Measurements from ENCODE around the gene AKR1C8. TPM values are rescaled to one million over a fixed set of nuclear protein-coding genes. Genes with fewer than 3 reads are reported as not detected.

The AKR1C8 gene
- total and polyA plus RNA-seq, 2 of the 13 experiments (the other 11 are each of a cell fraction or from before 2014, with no cell fraction given): 0.12 TPM; not detected in 1

DNA sequence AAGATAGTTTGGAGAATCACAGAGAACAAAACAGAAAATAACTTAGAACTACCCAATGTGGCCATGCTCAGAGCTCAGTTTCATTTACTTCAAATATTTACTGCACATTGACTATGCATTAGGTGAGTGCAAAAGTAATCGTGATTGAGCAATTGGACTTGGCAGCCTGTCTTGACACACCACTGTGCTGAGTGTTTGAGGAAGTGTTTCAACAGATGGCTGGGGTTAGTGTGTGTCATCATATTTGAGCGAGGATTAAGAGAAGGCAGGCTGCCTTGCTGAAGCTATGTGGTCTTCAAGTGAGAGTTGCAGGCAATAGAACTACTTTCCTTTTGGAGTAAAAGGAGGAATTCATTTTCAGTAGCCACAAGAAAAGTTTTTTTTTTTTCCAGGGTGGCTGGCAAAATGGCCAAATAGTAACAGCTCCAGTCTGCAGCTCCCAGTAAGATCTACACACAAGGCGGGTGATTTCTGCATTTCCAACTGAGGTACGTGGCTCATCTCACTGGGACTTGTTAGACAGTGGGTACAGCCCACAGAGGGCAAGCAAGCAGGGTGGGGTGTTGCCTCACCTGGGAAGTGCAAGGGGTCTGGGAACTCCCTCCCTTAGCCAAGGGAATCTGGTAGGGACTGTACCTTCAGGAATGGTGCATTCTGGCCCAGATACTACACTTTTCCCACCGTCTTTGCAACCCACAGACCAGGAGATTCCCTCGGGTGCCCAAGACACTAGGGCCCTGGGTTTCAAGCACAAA lies 49.3 kb upstream of the AKR1C8 start (continued):
- TF ChIP-seq STAG1 (CRISPR knock-in tag; IDR thresholded peaks at IDR 0.05) (peak; percentile 16), SALL1 (CRISPR knock-in tag; IDR thresholded peaks at IDR 0.05) (peak; percentile 86), NFIC (IDR thresholded peaks at IDR 0.05; ENCODE audit: low read length) (no peak), ZBTB38 (CRISPR knock-in tag; IDR thresholded peaks at IDR 0.05) (no peak), ZSCAN29 (CRISPR knock-in tag; conservative IDR thresholded peaks at IDR 0.05) (no peak), ZNF619 (CRISPR knock-in tag; IDR thresholded peaks at IDR 0.05) (no peak), HOXD1 (CRISPR knock-in tag; IDR thresholded peaks at IDR 0.05) (no peak), MED13 (CRISPR knock-in tag; IDR thresholded peaks at IDR 0.05) (no peak), KLF6 (CRISPR knock-in tag; IDR thresholded peaks at IDR 0.05) (peak; percentile 63; the same call in 1 of the 2 replicates), ZNF776 (CRISPR knock-in tag; IDR thresholded peaks at IDR 0.05) (no peak), HIVEP1 (CRISPR knock-in tag; IDR thresholded peaks at IDR 0.05) (no peak), YY1 (IDR thresholded peaks at IDR 0.05; ENCODE audit: insufficient read depth, insufficient replicate concordance, low read depth, low read length) (no peak), GABPA (IDR thresholded peaks at IDR 0.05; ENCODE audit: low read depth, low read length) (no peak), GABPA (CRISPR knock-in tag; IDR thresholded peaks at IDR 0.05; ENCODE audit: low read depth) (peak; percentile 32; the same call in 1 of the 2 replicates), TBX3 (IDR thresholded peaks at IDR 0.05; ENCODE audit: borderline replicate concordance) (no peak), ZNF709 (CRISPR knock-in tag; IDR thresholded peaks at IDR 0.05) (no peak), FLYWCH1 (CRISPR knock-in tag; IDR thresholded peaks at IDR 0.05) (no peak), HES4 (CRISPR knock-in tag; IDR thresholded peaks at IDR 0.05; ENCODE audit: borderline replicate concordance) (no peak)
- TF ChIP-seq, protein P1, sequence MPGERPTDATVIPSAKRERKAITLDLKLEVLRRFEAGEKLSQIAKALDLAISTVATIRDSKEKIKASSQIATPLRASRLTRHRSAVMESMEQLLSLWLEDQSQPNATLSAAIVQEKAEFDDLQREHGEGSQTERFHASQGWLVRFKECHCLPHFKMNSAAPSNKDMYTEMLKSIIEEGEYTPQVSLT (CRISPR knock-in tag; IDR thresholded peaks at IDR 0.05; ENCODE audit: borderline replicate concordance, low read depth): no peak
- TF ChIP-seq, protein P2, sequence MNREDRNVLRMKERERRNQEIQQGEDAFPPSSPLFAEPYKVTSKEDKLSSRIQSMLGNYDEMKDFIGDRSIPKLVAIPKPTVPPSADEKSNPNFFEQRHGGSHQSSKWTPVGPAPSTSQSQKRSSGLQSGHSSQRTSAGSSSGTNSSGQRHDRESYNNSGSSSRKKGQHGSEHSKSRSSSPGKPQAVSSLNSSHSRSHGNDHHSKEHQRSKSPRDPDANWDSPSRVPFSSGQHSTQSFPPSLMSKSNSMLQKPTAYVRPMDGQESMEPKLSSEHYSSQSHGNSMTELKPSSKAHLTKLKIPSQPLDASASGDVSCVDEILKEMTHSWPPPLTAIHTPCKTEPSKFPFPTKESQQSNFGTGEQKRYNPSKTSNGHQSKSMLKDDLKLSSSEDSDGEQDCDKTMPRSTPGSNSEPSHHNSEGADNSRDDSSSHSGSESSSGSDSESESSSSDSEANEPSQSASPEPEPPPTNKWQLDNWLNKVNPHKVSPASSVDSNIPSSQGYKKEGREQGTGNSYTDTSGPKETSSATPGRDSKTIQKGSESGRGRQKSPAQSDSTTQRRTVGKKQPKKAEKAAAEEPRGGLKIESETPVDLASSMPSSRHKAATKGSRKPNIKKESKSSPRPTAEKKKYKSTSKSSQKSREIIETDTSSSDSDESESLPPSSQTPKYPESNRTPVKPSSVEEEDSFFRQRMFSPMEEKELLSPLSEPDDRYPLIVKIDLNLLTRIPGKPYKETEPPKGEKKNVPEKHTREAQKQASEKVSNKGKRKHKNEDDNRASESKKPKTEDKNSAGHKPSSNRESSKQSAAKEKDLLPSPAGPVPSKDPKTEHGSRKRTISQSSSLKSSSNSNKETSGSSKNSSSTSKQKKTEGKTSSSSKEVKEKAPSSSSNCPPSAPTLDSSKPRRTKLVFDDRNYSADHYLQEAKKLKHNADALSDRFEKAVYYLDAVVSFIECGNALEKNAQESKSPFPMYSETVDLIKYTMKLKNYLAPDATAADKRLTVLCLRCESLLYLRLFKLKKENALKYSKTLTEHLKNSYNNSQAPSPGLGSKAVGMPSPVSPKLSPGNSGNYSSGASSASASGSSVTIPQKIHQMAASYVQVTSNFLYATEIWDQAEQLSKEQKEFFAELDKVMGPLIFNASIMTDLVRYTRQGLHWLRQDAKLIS (CRISPR knock-in tag; IDR thresholded peaks at IDR 0.05): no peak
- TF ChIP-seq, protein P3, sequence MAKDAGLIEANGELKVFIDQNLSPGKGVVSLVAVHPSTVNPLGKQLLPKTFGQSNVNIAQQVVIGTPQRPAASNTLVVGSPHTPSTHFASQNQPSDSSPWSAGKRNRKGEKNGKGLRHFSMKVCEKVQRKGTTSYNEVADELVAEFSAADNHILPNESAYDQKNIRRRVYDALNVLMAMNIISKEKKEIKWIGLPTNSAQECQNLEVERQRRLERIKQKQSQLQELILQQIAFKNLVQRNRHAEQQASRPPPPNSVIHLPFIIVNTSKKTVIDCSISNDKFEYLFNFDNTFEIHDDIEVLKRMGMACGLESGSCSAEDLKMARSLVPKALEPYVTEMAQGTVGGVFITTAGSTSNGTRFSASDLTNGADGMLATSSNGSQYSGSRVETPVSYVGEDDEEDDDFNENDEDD (CRISPR knock-in tag; IDR thresholded peaks at IDR 0.05; ENCODE audit: borderline replicate concordance): peak; percentile 71; the same call in 1 of the 2 replicates
- TF ChIP-seq, protein P4, sequence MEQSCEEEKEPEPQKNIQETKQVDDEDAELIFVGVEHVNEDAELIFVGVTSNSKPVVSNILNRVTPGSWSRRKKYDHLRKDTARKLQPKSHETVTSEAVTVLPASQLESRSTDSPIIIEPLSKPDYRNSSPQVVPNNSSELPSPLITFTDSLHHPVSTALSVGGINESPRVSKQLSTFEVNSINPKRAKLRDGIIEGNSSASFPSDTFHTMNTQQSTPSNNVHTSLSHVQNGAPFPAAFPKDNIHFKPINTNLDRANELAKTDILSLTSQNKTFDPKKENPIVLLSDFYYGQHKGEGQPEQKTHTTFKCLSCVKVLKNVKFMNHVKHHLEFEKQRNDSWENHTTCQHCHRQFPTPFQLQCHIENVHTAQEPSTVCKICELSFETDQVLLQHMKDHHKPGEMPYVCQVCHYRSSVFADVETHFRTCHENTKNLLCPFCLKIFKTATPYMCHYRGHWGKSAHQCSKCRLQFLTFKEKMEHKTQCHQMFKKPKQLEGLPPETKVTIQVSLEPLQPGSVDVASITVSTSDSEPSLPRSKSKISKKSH (CRISPR knock-in tag; IDR thresholded peaks at IDR 0.05; ENCODE audit: borderline replicate concordance): no peak

All from HepG2 (cell line).